Hepatocyte (in vitro differentiated cells): ENCODE measurements around the gene ZNF423. TPM values are rescaled to one million over a fixed set of nuclear protein-coding genes. Genes with fewer than 3 reads are reported as not detected.

ENCODE experiments used
- DNase-seq: peaks from one replicate; pipeline ENCODE4 v3.0.0-alpha.2; 2016; ENCODE audit warnings: low spot score
- H2AFZ ChIP-seq: fragments of 200-600 bp; sonication (generic); 2 replicates; pipeline ENCODE4 v1.6.0; 2016; ENCODE audit warnings: antibody characterized with exemption, mild to moderate bottlenecking
- H3K27ac ChIP-seq: fragments of 200-600 bp; sonication (generic); 2 replicates; pipeline ENCODE4 v1.5.1; 2016; ENCODE audit warnings: mild to moderate bottlenecking
- H3K27me3 ChIP-seq: fragments of 200-600 bp; sonication (generic); 2 replicates; pipeline ENCODE4 v1.6.1; 2016
- H3K36me3 ChIP-seq: fragments of 200-600 bp; sonication (generic); replicated peaks from 2 replicates; pipeline ENCODE4 v1.5.1; 2016; ENCODE audit warnings: low read depth; ENCODE audit not compliant: insufficient read depth
- H3K4me1 ChIP-seq: fragments of 200-600 bp; sonication (generic); 2 replicates; pipeline ENCODE4 v1.5.1; 2016; ENCODE audit warnings: mild to moderate bottlenecking, moderate library complexity; ENCODE audit not compliant: insufficient read depth
- H3K4me2 ChIP-seq: fragments of 200-600 bp; sonication (generic); 2 replicates; pipeline ENCODE4 v1.6.0; 2016
- H3K4me3 ChIP-seq: fragments of 200-600 bp; sonication (generic); 2 replicates; pipeline ENCODE4 v1.5.1; 2016; ENCODE audit warnings: mild to moderate bottlenecking
- H3K79me2 ChIP-seq: fragments of 200-600 bp; sonication (generic); 2 replicates; pipeline ENCODE4 v1.6.0; 2017; ENCODE audit warnings: mild to moderate bottlenecking
- H3K9me2 ChIP-seq: fragments of 200-600 bp; sonication (generic); replicated peaks from 2 replicates; pipeline ENCODE4 v1.6.0; 2017; ENCODE audit warnings: mild to moderate bottlenecking; ENCODE audit not compliant: insufficient read depth
- H3K9me3 ChIP-seq: fragments of 200-600 bp; sonication (generic); 2 replicates; pipeline ENCODE4 v1.5.1; 2016; ENCODE audit warnings: low read depth, mild to moderate bottlenecking
- H4K20me1 ChIP-seq: fragments of 200-600 bp; sonication (generic); 2 replicates; pipeline ENCODE4 v1.6.0; 2016; ENCODE audit warnings: mild to moderate bottlenecking; ENCODE audit not compliant: insufficient read depth, poor library complexity, severe bottlenecking
- EZH2 ChIP-seq: fragments of 200-600 bp; sonication (generic); IDR thresholded peaks from 2 replicates; pipeline ENCODE4 v1.6.1; 2016; ENCODE audit warnings: antibody characterized with exemption, mild to moderate bottlenecking, borderline replicate concordance
- EZH2phosphoT487 ChIP-seq: fragments of 200-600 bp; sonication (generic); IDR thresholded peaks from one replicate; pipeline ENCODE4 v1.6.1; 2018; ENCODE audit warnings: antibody characterized with exemption, mild to moderate bottlenecking, low read depth, moderate library complexity; ENCODE audit not compliant: unreplicated experiment, severe bottlenecking
- WGBS: methylation state at CpG from one replicate; pipeline ENCODE4 v1.1.6; 2016; ENCODE audit warnings: low lambda C conversion rate; ENCODE audit errors: missing lambda C conversion rate; 5-methylcytosine and 5-hydroxymethylcytosine counted together
- polyA plus RNA-seq: library from polyadenylated mRNA; unstranded; fragments of >200 nt; fragmentation: Nextera tagmentation; extraction: Ambion mirVana; gene quantifications from 2 replicates; pipeline ENCODE4 v1.2.1, GENCODE V29; 2016
- total RNA-seq: library from RNA; depleted of rRNA; stranded (reverse); fragments of >200 nt; gene quantifications from 2 replicates; pipeline ENCODE4 v1.2.3, GENCODE V29; 2014
- TF ChIP-seq, protein P1 (sequence below): fragments of 200-600 bp; sonication (generic); IDR thresholded peaks from 2 replicates; pipeline ENCODE4 v1.5.1; 2016; ENCODE audit warnings: antibody characterized with exemption, mild to moderate bottlenecking; ENCODE audit not compliant: poor library complexity

Gene ZNF423
- total and polyA plus RNA-seq, 2 experiments from 2014 or later, result 9.6 to 11.8 TPM

DNA sequence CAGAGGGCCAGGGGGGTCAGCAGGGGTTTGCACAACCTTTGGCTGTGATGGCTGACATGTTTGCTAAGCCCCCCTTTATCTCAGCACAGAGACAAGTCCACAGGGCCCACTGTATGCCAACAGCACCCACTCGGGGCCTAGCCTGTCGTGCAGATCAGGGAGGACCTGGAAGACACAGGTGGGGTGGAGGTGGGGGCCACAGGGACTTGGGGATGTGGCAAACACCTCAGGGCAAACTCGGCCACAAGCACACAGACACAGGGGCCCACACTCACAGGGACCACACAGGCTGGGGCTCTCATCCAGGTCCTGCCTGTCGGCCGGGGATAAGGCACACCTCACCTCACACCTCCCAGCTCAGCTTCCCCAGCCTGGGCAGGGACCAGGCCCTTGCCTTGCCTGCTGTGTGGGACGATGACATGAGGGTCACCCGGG lies 394.4 kb downstream of the ZNF423 start:
- Histone ChIP-seq H2AFZ (no peak overlapping the region), H3K27ac (no peak overlapping the region), H4K20me1 (no peaks in the 10 kb centered on the region), H3K4me1 (no peaks in the 10 kb centered on the region), H3K4me2 (no peak overlapping the region), H3K36me3 (no peaks in the 10 kb centered on the region), H3K4me3 (no peak overlapping the region), H3K79me2 (no peaks in the 10 kb centered on the region), H3K9me3 (no peaks in the 10 kb centered on the region), H3K27me3 (peaks cover 31% of the 10 kb centered on the region), H3K9me2 (no peaks in the 10 kb centered on the region)
- DNase-seq, result no peak
- 81% methylated on average over 6 of the region's 7 CpGs for WGBS
- TF ChIP-seq, protein P1, sequence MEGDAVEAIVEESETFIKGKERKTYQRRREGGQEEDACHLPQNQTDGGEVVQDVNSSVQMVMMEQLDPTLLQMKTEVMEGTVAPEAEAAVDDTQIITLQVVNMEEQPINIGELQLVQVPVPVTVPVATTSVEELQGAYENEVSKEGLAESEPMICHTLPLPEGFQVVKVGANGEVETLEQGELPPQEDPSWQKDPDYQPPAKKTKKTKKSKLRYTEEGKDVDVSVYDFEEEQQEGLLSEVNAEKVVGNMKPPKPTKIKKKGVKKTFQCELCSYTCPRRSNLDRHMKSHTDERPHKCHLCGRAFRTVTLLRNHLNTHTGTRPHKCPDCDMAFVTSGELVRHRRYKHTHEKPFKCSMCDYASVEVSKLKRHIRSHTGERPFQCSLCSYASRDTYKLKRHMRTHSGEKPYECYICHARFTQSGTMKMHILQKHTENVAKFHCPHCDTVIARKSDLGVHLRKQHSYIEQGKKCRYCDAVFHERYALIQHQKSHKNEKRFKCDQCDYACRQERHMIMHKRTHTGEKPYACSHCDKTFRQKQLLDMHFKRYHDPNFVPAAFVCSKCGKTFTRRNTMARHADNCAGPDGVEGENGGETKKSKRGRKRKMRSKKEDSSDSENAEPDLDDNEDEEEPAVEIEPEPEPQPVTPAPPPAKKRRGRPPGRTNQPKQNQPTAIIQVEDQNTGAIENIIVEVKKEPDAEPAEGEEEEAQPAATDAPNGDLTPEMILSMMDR, result no peak
- no peak for TF ChIP-seq EZH2
- no peak for TF ChIP-seq EZH2phosphoT487

DNA sequence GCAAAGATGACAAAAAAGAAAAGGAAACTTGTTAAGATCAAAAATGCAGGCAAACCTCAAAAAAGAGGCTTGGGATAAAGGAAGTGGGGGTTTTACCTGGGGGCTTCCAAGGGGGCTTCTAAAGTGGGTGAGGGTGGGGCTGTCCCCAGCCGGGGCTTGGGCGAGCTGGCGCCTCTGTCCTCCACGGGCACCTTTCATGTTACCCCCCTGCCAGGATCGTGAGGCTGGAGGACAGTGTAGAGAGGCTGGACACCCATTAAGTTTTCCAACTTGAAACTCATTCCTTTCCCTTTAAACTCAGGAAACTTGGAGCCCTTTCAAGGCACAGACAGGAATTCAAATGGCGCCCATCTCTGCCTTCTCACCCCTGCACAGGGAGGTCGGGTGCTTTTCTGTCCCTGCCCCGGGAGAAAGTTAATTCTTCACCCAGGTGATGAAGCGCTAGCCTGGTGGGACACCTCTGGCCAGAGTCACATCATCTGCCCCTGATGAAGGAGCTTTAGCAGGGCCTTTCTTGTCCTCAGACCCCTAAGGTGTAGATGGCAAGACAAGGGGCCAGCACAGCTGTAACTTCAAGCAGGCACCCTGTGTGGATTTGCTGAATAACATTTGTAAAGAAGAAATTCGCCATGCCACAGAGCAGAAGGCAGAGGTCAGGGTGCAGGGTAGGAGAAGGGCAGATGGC lies 395.0 kb downstream of the ZNF423 start:
- no peak for DNase-seq
- 87% methylated on average over 10 of the region's 10 CpGs for WGBS
- H3K4me2 ChIP-seq, result no peak overlapping the region
- no peaks in the 10 kb centered on the region for H3K4me1 ChIP-seq
- peaks cover 25% of the 10 kb centered on the region for H3K27me3 ChIP-seq
- H3K79me2 ChIP-seq, result no peaks in the 10 kb centered on the region
- H3K9me2 ChIP-seq, result no peaks in the 10 kb centered on the region
- H2AFZ ChIP-seq, result no peak overlapping the region
- no peak overlapping the region for H3K4me3 ChIP-seq
- TF ChIP-seq EZH2, result no peak
- TF ChIP-seq EZH2phosphoT487, result no peak
- TF ChIP-seq, protein P1, result no peak
- no peaks in the 10 kb centered on the region for H3K9me3 ChIP-seq
- no peak overlapping the region for H3K27ac ChIP-seq
- no peaks in the 10 kb centered on the region for H3K36me3 ChIP-seq
- no peaks in the 10 kb centered on the region for H4K20me1 ChIP-seq

DNA sequence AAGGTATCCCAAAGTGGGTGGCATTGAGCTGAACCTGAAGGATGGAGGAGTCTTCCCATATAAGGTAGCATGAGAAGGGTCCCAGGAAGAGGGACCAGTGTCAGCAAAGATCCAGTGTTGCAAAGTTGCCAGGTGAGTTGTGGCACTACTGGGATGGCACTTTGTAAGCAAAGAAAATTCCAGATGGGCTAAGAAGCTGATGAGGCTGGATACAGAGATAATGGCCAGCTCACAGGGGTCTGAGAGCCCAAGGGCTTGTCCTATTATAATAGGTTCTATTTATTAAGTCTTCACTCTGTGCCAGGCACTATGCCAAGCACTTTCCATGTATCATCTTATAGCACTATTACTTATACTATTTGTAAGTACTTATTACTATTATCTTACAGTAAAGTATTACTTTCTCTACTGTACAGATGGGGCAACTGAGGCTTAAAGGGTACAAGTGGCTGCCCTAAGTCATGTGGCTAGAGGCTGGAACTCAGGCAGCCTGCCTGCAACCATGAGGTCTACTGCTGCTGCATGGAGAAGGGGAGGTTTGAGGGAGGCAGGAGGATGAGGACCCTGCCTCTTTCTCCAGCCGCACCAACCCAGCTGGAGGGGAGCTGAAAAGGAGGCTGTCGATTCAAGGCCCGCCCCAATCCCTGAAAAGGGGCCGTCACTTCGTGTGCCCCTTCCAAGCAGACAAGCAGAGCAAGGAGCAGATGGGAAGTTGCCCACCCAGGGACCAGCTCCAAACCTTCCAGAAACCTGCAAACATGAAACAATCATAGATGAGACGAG lies 395.8 kb downstream of the ZNF423 start:
- no peaks in the 10 kb centered on the region for H3K79me2 ChIP-seq
- WGBS, result 82% methylated on average over 6 of the region's 6 CpGs
- H3K36me3 ChIP-seq, result no peaks in the 10 kb centered on the region
- H3K4me1 ChIP-seq, result no peaks in the 10 kb centered on the region
- no peak overlapping the region for H3K27ac ChIP-seq
- no peaks in the 10 kb centered on the region for H4K20me1 ChIP-seq
- no peak overlapping the region for H3K4me2 ChIP-seq
- no peaks in the 10 kb centered on the region for H3K9me3 ChIP-seq
- no peak overlapping the region for H2AFZ ChIP-seq
- TF ChIP-seq, protein P1, result no peak
- no peak for TF ChIP-seq EZH2phosphoT487
- no peak for TF ChIP-seq EZH2
- no peak overlapping the region for H3K4me3 ChIP-seq
- peaks cover 17% of the 10 kb centered on the region for H3K27me3 ChIP-seq
- no peaks in the 10 kb centered on the region for H3K9me2 ChIP-seq
- DNase-seq, result no peak
